Esophagus muscularis mucosa (tissue), 3 donors: ENCODE results near the gene PCDHB12.

Experiments
- POLR2A ChIP-seq: fragments of 450-650 bp; IDR thresholded peaks from one replicate; pipeline ENCODE4 v1.6.1; 2017; ENCODE audit warnings: antibody characterized with exemption, moderate library complexity, mild to moderate bottlenecking, low read depth
- POLR2AphosphoS5 ChIP-seq, 2 donors: sonication (generic); formaldehyde crosslinking; IDR thresholded peaks; one replicate each; pipeline ENCODE4 v1.6.1; 2017; ENCODE audit warnings: antibody characterized with exemption in 2 of 2
- TF ChIP-seq, protein P1 (sequence below), 3 experiments: fragments of 200-600 bp in 2 of 3; fragments of 450-650 bp in 1 of 3; sonication (generic) in 2 of 3; IDR thresholded peaks; one replicate each; pipeline ENCODE4 v1.5.1; 2017 to 2019; ENCODE audit warnings: antibody characterized with exemption in 3 of 3, mild to moderate bottlenecking in 2 of 3, moderate library complexity in 1 of 3

- TF ChIP-seq POLR2A (no peak), POLR2AphosphoS5 (IDR thresholded peaks at IDR 0.05) (no peak)
- TF ChIP-seq, protein P1, sequence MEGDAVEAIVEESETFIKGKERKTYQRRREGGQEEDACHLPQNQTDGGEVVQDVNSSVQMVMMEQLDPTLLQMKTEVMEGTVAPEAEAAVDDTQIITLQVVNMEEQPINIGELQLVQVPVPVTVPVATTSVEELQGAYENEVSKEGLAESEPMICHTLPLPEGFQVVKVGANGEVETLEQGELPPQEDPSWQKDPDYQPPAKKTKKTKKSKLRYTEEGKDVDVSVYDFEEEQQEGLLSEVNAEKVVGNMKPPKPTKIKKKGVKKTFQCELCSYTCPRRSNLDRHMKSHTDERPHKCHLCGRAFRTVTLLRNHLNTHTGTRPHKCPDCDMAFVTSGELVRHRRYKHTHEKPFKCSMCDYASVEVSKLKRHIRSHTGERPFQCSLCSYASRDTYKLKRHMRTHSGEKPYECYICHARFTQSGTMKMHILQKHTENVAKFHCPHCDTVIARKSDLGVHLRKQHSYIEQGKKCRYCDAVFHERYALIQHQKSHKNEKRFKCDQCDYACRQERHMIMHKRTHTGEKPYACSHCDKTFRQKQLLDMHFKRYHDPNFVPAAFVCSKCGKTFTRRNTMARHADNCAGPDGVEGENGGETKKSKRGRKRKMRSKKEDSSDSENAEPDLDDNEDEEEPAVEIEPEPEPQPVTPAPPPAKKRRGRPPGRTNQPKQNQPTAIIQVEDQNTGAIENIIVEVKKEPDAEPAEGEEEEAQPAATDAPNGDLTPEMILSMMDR (IDR thresholded peaks at IDR 0.05) = no peak
These were observed 49.9 kb downstream of the PCDHB12 start for GRCh38 chr5:141258464-141258863.
